GM18505 (cell line): Measurements from ENCODE around the gene ACADVL.

Source experiments
- ATAC-seq: cut with Tn5 transposase; IDR thresholded peaks from one replicate; pipeline ENCODE4 v1.9.1; 2021; ENCODE audit not compliant: unreplicated experiment
- POLR2A ChIP-seq: IDR thresholded peaks from 4 replicates; pipeline ENCODE4 v1.6.1; 2011; ENCODE audit warnings: borderline replicate concordance; ENCODE audit not compliant: insufficient read depth, insufficient read length; ENCODE audit errors: extremely low read depth

The ACADVL gene

DNA sequence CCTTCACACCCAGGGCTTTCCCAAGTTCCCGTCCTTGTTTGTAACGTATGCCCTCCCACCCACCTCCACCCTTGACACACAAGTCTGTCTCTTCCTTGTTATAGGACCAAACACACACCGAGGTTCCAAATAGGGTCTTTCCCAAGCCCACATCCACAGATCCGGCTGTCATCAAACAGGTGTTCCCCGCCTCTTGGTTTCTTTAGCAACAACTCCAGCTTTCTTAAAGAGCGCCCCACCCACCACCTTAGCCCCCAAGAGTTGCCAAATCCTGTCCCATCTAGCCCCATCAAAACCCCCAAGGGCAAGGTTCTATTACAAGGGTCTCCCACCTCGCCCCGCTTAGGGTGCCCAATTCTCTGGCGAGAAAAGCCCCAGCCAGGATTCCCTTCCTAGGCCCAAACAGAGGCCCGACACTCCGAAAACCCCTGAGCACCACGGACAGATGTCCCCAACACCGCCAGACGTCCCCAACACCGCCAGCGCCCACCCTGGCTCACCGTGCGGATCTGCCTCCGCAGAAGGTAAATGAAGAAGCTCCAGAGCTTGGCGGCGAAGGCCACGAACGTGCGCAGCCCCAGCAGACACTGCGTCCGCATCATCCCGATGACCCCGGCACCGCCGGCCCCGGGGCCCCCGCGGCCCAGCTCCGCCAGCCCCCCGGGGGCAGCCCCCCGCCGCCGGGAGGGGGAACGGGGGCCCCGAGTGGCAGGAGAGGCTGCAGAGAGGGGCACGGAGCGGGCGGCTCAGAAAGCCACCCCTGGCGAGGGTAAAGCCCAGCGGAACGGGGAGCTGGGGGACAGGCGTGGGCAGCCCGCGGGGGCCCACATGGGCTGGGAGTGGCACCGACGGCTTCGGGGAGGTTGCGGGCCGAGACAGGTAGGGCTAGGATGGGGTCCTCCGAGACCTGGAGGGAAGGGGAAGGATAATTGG is 31.2 kb downstream of the ACADVL start:
- ATAC-seq: peak; percentile 4
- TF ChIP-seq POLR2A: no peak

DNA sequence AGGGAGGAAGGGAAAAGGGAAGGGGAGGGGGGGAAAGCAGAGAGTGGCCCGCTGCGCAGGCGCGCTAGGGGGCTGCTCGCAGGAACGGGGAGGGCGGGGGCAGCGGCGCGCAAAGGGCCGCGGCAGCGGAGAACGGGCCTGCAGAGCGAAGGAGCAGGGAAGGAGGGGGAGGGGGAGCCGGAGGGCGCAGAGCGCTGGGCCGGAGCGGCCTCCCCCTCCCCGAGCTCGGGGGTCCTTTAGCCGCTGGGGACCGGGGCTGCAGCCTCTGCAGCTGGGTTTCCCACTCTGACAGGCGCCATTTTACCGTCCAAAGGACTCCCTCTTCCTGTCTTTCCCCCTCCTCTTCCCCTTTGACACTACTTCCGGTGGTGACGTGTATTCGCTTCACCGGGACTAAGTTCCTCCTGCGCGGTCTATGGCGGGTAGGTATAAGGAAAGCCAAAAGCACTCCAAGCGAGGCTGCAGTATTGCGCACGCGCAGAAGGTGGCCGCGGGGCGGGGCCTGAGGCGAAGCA is 32.0 kb downstream of the ACADVL start, which contains the start of gene CTDNEP1:
CTDNEP1 (minus strand) TSS at position 74 of the 515 bp plus-strand sequence. CDS start 438 bp downstream, outside the sequence.
- TF ChIP-seq POLR2A: peak; percentile 58
- peak; percentile 82 for ATAC-seq

DNA sequence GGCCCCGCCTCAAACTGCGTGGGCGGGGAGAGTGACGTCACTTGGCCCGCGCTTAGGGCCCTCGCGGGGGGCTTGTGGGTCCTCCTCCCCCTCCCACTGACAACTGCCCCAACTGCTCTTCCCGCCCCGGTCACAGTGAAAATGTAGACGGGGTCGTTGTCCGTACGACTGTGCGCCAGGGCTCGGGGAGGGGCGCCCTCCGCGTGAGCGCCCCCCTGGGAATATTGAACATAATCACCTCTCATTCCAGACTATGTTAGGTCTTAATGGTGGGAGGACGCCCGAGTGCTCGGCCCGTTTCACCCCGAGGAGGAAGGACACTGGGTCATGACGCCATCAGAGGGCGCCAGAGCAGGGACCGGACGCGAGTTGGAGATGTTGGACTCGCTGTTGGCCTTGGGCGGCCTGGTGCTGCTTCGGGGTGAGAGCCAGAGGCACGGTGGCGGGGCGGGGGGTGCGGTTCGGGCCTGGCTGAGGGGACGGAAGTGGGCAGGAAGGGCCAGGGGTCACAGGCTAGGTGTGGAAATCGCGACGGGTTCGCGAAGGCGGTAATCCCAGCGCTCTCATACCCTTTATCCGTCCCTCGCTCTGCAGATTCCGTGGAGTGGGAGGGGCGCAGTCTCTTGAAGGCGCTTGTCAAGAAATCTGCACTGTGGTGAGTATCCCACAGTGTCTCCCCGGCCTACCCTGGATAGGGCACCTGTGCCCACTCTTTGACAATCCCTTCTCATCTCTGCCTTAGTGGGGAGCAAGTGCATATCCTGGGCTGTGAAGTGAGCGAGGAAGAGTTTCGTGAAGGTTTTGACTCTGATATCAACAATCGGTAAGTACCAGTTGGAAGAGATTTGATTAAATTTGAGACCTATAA is 32.7 kb downstream of the ACADVL start, which contains the start of gene ELP5:
ELP5 (plus strand) TSS at position 40 of the 868 bp plus-strand sequence; CDS start at position 376, 336 bp downstream.
- peak; percentile 44 for ATAC-seq
- peak; percentile 90 for TF ChIP-seq POLR2A

DNA sequence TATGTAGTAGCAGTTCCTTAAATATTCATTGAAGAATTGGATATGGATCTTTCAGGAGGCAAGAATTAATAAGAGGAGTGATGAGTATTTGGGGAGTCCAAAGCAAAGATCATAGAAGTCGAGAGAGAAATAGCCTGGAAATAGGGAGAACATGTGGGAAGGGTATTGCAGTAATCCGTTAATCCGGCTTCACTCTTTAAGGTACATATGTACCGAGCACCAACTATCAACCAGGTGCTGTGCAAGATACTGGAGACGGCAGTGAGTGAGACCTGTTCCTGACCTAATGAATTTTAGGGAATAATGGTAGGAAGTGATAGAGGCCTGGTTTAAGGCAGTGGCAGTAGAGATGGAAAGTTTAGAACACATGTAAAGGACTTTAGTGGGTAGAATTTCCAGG is 33.3 kb downstream of the ACADVL start:
- no peak for TF ChIP-seq POLR2A
- ATAC-seq: no peak

DNA sequence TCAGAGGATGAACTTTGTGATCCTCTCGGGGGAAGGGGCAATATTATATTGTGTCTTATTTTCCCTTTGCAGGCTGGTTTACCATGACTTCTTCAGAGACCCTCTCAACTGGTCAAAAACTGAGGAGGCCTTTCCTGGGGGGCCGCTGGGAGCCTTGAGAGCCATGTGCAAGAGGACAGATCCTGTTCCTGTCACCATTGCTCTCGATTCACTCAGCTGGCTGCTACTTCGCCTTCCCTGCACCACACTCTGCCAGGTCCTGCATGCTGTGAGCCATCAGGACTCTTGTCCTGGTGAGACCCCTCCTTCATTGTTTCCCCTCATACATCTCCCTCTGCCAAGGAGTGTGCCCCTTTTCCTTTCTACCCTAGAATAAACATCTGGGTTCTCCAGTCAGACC is 34.8 kb downstream of the ACADVL start:
- TF ChIP-seq POLR2A: no peak
- no peak for ATAC-seq

DNA sequence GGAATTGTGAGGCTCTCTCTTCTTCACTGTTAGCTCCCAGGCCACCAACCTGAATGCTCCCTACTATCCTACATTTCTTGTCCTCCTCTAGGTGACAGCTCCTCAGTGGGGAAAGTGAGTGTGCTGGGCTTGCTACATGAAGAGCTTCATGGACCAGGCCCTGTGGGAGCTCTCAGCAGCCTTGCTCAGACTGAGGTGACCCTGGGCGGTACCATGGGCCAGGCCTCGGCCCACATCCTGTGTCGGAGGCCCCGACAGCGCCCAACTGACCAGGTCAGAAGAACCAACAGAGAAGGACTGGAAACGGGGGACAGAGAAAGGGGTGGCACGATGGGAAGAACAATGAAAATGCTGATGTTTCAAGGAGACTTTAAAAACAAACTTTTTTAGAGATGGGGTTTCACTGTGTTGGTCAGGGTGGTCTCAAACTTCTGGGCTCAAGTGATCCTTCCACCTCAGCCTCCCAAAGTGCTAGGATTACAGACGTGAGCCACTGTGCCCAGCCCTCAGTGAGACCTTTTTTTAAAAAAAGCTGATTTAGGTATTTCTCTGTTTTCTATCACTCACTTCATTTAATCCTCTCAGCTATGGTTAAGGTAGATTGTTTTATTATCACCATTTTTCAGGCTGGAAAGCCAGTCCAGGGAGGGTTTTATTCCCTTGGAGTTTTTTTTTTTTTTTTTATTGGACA is 37.2 kb downstream of the ACADVL start:
- no peak for TF ChIP-seq POLR2A
- no peak for ATAC-seq

DNA sequence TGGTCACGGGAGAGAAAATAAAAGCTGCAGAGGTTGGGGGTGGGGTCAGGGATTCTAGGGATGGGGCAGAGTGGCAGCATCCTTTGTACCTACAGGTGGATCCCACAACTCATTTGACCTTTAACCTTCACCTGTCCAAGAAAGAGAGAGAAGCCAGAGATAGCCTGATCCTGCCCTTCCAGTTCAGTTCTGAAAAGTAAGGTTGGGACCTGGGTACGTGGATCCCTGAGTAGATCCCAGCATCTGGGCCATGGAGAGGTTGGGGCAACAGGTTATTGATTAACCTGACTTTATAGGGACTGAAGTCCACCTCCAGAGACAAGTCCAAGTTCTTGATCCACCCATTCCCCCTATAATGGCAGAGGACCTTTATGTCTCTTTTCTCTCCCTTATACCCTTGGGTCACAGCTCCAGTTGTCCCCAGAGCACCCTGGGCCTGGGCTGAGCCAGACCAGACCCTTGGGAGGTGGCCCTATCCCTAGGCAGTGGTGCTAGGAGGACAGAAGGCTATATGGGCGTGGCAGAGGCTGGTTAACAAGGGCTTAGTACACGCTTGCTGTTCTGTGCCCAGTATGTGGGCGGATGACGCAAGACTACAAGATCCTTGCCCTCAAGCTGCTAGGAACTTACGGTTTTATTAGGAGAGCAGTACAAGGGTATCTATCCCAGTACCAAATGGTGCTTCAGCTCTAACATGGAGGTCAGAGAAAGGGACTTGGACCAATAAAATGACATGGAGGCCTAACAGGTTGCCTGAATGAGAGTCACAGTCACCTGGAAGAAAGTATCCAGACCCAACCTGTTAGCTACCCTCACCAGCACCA is 39.2 kb downstream of the ACADVL start:
- no peak for ATAC-seq
- TF ChIP-seq POLR2A: no peak

DNA sequence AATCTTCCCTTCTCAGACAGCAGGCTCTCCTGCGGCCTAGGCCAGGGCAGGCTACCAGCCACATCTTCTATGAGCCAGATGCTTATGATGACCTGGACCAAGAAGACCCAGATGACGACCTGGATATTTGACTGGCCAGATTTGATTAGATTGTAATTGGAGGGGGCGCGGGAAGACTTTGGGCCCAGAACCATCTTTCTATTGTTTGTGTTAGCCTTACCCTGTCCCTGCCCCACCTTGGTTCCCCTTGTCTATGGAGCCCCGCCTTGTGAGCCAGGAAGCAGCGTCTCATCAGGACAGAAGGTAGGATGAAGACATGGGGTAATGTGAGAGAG is 39.8 kb downstream of the ACADVL start:
- no peak for ATAC-seq
- TF ChIP-seq POLR2A: no peak

DNA sequence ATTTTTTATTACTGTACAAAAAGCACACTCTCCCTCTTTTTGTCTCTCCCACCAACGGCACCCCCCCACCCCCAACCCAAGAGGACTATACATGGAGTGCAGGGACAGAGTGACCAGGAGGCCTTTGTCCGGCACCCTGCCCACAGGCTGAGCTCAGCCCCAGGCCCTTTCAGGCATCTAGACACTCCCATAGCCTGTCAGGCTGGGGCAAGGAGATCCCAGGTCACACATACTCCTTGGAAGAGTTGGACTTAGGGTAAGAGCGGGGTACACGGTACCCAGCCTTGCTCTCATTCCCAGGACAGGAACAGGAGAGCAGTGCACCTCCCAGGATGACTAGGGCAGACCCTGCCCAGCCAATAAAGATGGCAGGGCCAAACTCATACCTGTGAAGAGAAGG is 40.4 kb downstream of the ACADVL start:
- no peak for ATAC-seq
- TF ChIP-seq POLR2A: no peak

DNA sequence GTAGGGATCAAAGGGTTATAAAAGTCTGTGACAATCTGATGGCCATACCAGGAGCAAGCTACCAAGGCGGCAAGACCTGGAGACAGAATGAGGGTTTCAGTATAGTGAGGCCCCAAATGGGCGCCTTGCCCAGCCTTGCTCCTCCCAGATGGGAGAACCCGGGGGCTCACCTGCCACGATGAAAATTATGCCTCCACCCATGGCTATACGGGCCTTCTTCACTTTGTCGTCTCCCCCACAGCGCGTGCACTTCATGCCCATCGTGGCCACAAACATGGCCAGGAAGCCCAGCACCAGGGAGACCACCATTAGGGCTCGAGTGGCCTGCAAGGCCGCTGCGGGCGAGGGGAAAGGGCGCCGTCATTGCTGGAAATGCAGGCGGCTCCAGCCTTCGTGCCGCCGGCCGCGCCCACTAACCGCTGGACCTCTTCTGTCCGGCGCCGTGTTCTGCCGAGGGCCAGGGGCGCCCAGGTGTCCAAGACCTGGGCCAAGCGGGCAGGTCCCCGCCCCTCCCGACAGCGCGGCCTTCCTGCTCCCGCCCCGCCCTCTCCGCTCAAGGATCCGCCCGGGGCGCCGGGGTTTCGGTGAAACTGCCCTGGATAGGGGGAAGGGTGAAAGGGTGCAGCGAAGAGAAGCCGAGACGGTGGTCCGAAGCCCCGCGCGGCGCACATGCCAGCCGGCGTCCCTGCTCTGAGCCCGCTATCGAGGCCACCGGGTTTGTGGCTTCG is 41.1 kb downstream of the ACADVL start:
- ATAC-seq: no peak
- TF ChIP-seq POLR2A: peak; percentile 30

DNA sequence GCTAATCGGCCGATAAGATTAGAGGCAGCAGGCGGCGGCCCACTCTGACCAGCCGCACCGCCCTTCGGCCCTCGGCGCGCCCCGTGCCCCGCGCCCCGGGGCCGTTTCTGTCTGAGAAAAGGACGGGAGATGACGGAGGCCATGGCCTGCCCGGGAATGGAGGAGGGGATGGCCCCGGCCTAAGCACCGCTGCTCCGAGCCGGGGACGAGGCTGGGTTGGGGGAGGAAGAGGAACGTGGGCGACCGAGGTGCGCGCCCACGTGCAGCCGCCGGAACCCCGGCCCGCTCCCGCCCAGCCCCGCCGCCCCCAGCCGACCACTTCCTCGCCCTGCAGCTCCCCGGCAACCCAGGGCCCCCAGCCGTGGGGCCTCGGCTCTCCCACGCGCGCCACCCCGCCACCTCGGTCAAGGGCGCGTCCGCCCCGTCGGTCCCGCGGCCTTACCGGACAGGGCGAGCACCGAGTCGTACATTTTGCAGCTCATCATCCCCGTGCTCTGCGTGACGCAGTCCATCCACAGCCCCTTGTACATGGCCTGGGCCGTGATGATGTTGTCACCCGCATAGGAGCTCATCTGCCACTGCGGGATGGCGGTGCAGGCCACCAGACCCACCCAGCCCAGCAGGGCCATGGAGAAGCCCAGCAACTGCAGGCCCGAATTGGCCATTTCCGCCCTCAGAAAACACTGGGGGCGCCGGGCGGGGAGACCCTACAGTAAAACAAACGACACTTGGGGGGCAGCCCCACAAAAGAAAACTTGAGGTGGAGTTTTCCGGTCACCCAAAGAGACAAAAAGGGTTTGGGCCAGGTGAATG is 41.8 kb downstream of the ACADVL start:
- no peak for TF ChIP-seq POLR2A
- no peak for ATAC-seq
